ENCODE data around the gene CRYZL1. TPM values are rescaled to one million over a fixed set of nuclear protein-coding genes. Genes with fewer than 3 reads are reported as not detected.

CRYZL1 gene
- total RNA-seq, 1 experiment from 2014 or later = 24.8 TPM

GRCh38 chr21:33572350-33572749 lies 69.2 kb downstream of the CRYZL1 start:
- no peak for DNase-seq (ENCODE audit: low read depth, low spot score)
- BruUV-seq (replicated peaks) = no TSS peak
- CTCF ChIA-PET = no interaction called here
- ATAC-seq = no peak
- intact Hi-C loops (cut with micrococcal nuclease; ENCODE audit: unreplicated experiment) (no loop called here), in situ Hi-C loops (cut with HindIII; ENCODE audit: low pct_unique_long_range_greater_than_20kb, low sequenced_read_pairs) (no loop called here)
- H3K4me3 ChIP-seq (ENCODE audit: low read depth in 2 of 2, low read length in 2 of 2) = no peak overlapping the region
- no peak overlapping the region for H3K27ac ChIP-seq (ENCODE audit: low read length)
- no peaks in the 10 kb centered on the region for H3K9me3 ChIP-seq (ENCODE audit: control insufficient read depth, insufficient read depth, low read depth, low read length)
- no peak for TF ChIP-seq CTCF (IDR thresholded peaks at IDR 0.05)
- TF ChIP-seq SIN3A (IDR thresholded peaks at IDR 0.05; ENCODE audit: borderline replicate concordance, insufficient read depth, low read depth, low read length) = no peak
- TF ChIP-seq TCF7L2 (IDR thresholded peaks at IDR 0.05; ENCODE audit: low read depth, low read length) = no peak
- TF ChIP-seq REST (IDR thresholded peaks at IDR 0.05; ENCODE audit: insufficient read depth in 1 of 2, low read depth in 2 of 2, low read length in 1 of 2) = no peak
- no peak for TF ChIP-seq POLR2AphosphoS5 (IDR thresholded peaks at IDR 0.05; ENCODE audit: low read depth, low read length)
- H3K4me1 ChIP-seq (ENCODE audit: control insufficient read depth, insufficient read depth, low read length) = no peaks in the 10 kb centered on the region; the same call in 1 of the 2 replicates
- POLR2A ChIA-PET = no interaction called here
- H3K27me3 ChIP-seq (ENCODE audit: control insufficient read depth, insufficient read depth, low read length) = no peaks in the 10 kb centered on the region
- peaks cover 43% of the 10 kb centered on the region for H3K36me3 ChIP-seq (ENCODE audit: control insufficient read depth, insufficient read depth, low read length)

GRCh38 chr21:33569991-33570390 lies 71.5 kb downstream of the CRYZL1 start:
- Histone ChIP-seq H3K27ac (ENCODE audit: low read length) (no peak overlapping the region), H3K4me1 (ENCODE audit: control insufficient read depth, insufficient read depth, low read length) (no peaks in the 10 kb centered on the region; the same call in 1 of the 2 replicates), H3K27me3 (ENCODE audit: control insufficient read depth, insufficient read depth, low read length) (no peaks in the 10 kb centered on the region), H3K9me3 (ENCODE audit: control insufficient read depth, insufficient read depth, low read depth, low read length) (no peaks in the 10 kb centered on the region), H3K36me3 (ENCODE audit: control insufficient read depth, insufficient read depth, low read length) (peaks cover 59% of the 10 kb centered on the region), H3K4me3 (ENCODE audit: low read depth in 2 of 2, low read length in 2 of 2) (no peak overlapping the region)
- BruUV-seq (replicated peaks) = no TSS peak
- DNase-seq (ENCODE audit: low read depth, low spot score) (no peak), ATAC-seq (no peak)
- in situ Hi-C loops (cut with HindIII; ENCODE audit: low pct_unique_long_range_greater_than_20kb, low sequenced_read_pairs) (no loop called here), intact Hi-C loops (cut with micrococcal nuclease; ENCODE audit: unreplicated experiment) (no loop called here)
- ChIA-PET POLR2A (no interaction called here), CTCF (interaction anchor here (0.6 kb wide), 1 partner anchor 49 kb away, joined by 3 read pairs; no protein-coding TSS in a partner anchor)
- TF ChIP-seq SIN3A (IDR thresholded peaks at IDR 0.05; ENCODE audit: borderline replicate concordance, insufficient read depth, low read depth, low read length) = no peak
- no peak for TF ChIP-seq POLR2AphosphoS5 (IDR thresholded peaks at IDR 0.05; ENCODE audit: low read depth, low read length)
- TF ChIP-seq REST (IDR thresholded peaks at IDR 0.05; ENCODE audit: insufficient read depth in 1 of 2, low read depth in 2 of 2, low read length in 1 of 2) = no peak
- no peak for TF ChIP-seq TCF7L2 (IDR thresholded peaks at IDR 0.05; ENCODE audit: low read depth, low read length)
